GM12891 (cell line): ENCODE results near the gene CENPM.

Experiments used
- PAX5 ChIP-seq: IDR thresholded peaks from 2 replicates; pipeline ENCODE4 v1.6.1; 2011; ENCODE audit warnings: low read length, moderate library complexity, mild to moderate bottlenecking; ENCODE audit not compliant: insufficient read depth, severe bottlenecking
- POLR2A ChIP-seq: IDR thresholded peaks from 2 replicates; pipeline ENCODE4 v1.6.1; 2011; ENCODE audit warnings: low read depth, low read length, control low read depth
- POLR2AphosphoS5 ChIP-seq: IDR thresholded peaks from 2 replicates; pipeline ENCODE4 v1.6.1; 2011; ENCODE audit warnings: low read depth, low read length, control low read depth
- POU2F2 ChIP-seq: IDR thresholded peaks from 2 replicates; pipeline ENCODE4 v1.6.1; 2011; ENCODE audit warnings: low read depth, mild to moderate bottlenecking, control low read depth, low read length, moderate library complexity
- SPI1 ChIP-seq: IDR thresholded peaks from 2 replicates; pipeline ENCODE4 v1.6.1; 2011; ENCODE audit warnings: low read depth, low read length, control low read depth
- TAF1 ChIP-seq: IDR thresholded peaks from 2 replicates; pipeline ENCODE4 v1.6.1; 2011; ENCODE audit warnings: low read depth, low read length, control low read depth

- no peak for TF ChIP-seq POLR2A
- TF ChIP-seq TAF1 = no peak
- no peak for TF ChIP-seq POLR2AphosphoS5
- no peak for TF ChIP-seq SPI1
- no peak for TF ChIP-seq PAX5
- TF ChIP-seq POU2F2 = no peak
These were observed 17.1 kb upstream of the CENPM start for GRCh38 chr22:41964112-41964491.
